Dermis microvascular lymphatic vessel endothelial cell (primary cell): Measurements from ENCODE around the gene SPTLC3. TPM values are rescaled to one million over a fixed set of nuclear protein-coding genes. Genes with fewer than 3 reads are reported as not detected.
A peak's percentile ranks its signal among the peaks of the same experiment; 100 is the strongest.
"Not testable (repeated sequence)": the region's sequence is repeated elsewhere in the genome, so short reads cannot be mapped to it uniquely, and the experiment has no call there.

ENCODE experiments used
- DNase-seq, 2 donors: peaks; one replicate each; pipeline versions ENCODE4 v3.0.0 to v3.0.0-alpha.2; 2010; ENCODE audit warnings: low read depth in 2 of 2
- total RNA-seq: library from RNA; depleted of rRNA; stranded (reverse); fragments of >200 nt; gene quantifications from 2 replicates; pipeline ENCODE4 v1.2.1, GENCODE V29; 2014

The SPTLC3 gene
- 0.13 and 0.63 TPM in 2 replicates for total RNA-seq

- DNase-seq: no peak
These were observed at the start of gene SPTLC3 for GRCh38 chr20:13008761-13009681. Gene SPTLC3, plus strand, starts transcription at chr20:13008972. Its CDS starts 296 bp downstream, at chr20:13009268.

- no peak for DNase-seq
These were observed 47.0 kb upstream of the SPTLC3 start for GRCh38 chr20:12961725-12962124.

DNA sequence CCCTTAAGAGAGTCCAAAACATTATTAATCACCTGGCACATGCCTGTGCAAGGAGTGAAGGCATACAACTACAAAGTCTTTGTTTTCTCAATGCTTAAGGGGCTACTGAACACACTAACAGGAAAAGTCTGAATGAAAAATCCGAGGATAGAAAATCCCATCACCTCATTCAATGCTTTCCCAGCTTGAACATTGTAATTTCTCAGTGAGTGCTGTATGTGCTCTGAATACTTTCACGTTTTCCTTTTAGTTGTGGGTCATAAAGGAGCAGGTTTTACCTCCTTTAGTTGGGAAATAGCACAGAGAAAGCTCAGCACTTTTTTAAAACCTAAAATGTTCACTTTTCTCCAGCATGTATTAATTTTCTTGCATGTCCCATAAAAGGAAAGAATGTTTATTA lies 45.9 kb upstream of the SPTLC3 start:
- no peak for DNase-seq

DNA sequence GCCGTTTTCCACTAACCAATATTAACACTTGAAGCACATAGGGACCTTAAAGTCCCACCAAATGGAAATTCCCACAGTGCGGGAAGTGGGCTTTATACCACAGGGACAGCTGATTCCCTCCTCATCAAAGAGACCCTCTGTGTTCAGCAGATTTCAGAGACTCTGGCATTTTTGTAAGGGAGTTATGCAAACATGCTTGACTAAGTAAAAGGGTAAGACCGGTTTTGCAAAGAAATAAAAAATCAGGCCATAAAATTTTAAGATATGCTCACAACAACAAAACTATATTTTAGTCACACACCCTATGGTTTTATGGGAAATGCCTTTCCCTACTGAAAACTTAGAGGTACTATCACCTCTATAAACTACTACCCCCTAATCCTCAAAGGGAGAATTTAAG lies 45.4 kb upstream of the SPTLC3 start:
- DNase-seq: no peak

DNA sequence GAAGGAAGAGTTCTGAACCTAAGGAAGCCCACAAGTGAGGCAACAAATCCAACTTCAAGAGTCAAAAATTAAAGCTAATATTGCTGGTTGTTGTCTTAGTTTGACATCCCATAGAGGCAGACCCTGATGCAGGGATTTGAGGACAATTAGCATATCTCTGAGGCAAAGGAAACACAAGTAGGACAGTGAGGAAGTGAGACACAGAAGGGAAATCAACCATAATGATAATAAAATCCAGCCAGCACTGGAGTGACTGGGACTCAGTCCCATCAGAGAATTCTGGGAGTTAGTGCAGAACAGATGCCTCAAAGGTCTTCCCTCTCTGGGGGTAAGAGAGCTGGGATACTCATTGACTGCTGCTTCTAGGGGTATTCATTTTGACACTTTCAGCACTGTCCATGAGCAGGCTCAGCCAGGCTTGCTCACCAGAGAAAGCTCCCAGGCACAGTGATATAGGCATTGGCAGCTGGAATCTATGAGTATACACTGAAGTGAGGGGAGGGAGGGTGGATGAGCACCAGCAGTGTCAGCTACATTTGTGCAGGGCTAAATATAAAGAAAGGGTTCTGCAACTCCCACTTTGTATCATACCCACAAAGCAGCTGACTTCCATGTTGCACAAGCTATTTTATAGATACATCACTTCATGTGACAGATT lies 43.4 kb upstream of the SPTLC3 start:
- no peak for DNase-seq

DNA sequence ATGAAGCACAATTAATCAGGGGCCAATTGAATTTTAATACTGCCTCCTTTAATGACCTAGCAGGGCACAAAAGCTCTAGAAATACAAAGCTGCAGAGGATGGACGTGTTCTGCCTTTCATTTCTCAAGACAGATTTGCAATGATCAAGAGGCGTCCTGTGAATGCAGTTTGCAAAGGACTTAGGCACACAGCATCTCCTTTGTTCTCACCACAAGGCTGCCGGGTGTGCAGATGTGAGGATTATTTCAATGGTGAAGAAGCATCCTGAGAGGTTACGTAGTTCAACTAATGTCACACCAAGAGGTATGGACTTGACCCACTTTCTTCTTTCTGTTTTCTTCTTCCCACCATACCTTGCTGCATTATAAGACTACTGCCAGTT lies 42.9 kb upstream of the SPTLC3 start:
- no peak for DNase-seq

DNA sequence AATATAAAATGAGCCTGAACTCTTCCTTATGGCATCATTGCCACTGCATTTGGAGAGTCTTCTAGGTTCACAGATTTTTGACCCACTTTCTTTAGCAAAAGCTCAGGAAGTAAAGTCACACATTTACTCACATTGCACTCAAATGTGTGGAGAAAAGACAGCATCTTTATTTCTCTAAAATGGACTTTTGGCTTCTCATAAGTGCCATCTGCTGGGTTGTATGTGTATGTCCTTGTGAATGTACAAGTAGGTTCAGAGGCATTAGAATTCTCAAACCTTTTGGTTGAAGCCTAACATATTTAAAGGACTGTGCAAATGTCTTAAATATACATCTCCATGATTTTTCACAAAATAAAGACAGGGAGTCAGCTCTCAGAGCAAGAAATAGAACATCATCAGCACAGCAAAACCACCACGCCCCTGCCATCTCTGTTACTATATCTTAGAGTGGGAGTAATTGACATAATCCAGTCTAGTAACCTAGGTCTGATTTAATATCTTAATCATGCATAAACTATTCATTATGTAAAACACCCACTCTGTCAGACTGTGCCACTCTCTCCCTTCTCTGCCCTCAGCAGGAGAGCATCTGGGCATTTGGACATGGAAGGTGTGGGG lies 42.2 kb upstream of the SPTLC3 start:
- DNase-seq: peak in 1 of 2 donors; percentile 43

GRCh38 chr20:12967932-12968331 lies 40.8 kb upstream of the SPTLC3 start:
- DNase-seq: no peak

- no peak for DNase-seq
These were observed 40.3 kb upstream of the SPTLC3 start for GRCh38 chr20:12968472-12968871.

DNA sequence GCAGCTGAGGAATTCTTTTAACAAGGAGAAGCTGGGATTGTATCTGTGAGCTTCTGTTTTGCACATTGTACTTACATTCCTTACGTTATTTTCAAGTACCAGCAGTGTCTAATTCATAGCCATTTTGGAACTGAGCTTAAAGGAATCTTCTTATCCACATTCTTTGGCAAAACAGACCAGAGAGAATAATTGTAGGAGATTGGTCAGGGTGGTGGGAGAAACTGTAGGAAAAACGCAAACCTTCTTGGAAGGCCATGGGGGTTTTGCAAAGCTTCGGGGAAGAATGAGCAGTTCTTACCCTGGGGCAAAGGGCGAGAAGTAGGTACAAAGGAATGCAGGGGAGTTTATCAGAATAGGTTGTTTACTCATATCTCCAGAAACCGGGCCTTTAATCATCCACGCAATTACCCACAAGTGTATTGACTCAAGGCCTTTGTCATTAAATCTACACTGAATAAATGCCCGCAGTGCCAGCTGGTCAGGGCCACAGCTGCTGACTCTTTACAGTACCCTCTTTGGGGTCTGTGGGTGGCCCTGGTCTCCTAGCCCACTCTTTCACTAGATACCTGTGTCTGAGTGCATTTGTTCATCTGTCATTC lies 39.6 kb upstream of the SPTLC3 start:
- DNase-seq: no peak

GRCh38 chr20:12970372-12970821 lies 38.4 kb upstream of the SPTLC3 start:
- peak in 1 of 2 donors; percentile 48 for DNase-seq

DNA sequence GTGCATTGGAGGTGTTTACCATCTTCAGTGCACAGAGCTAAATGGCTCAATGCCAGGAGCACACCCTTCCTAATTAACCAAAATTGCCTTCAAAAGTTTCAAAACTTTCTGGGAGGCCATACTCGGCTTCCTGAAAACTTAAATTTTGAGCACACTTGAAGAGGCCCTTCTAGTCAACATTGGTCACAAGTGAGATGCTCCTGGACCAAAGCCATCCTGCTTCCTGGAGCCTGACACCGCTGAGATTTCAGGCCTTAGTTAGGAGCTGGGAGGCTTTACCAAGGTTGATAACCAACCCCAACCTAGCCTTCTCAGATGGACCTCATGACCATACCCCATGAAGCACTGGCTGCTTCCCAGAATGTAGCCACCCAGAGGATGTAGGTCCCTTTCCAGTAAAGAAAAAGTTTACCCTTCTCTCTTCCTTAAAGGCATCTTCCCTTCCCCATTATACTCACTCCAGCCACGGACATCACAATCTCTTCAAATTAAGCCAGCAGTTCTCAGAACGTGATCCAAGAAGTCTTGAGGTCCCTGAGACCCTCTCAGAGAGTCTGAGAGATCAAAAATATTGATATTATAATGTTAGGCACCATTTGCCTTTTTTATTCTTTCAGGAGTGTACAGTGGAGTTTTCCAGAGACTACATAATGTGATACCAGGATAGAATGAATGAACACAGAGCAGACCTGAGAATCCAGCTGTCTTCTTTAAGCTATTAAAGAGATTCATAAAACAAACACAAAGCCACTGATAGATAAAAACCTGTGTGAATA lies 32.8 kb upstream of the SPTLC3 start:
- no peak for DNase-seq

DNA sequence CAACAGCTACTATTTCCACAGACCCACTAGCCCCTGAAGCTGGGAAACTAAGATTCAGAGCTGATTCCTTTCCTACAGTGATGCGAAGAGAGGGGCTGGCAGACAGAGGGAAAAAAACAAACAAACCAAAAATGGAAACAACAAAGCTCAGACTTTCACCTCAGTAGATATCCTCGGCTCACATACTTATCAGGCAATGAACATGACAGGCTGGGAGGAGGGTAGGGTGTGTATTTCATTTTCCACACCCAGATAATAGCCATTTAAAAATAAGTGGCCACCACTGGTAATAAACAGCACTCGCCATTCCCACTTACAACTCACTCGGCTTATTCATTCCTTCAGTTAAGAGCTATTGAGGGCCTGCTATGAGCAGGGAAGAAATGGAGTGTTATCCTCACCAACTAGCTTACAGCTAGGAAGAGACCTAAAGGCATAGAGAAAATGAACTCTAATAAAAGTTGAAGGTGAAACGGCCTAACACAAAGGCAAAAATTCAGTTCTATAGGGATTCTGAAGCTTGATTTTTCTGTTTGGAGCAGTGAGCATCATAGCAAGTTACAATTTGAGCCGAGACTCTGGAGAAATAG lies 32.0 kb upstream of the SPTLC3 start:
- no peak for DNase-seq

GRCh38 chr20:12977328-12978125 lies 31.2 kb upstream of the SPTLC3 start:
- DNase-seq: no peak

GRCh38 chr20:12978126-12978394 lies 30.7 kb upstream of the SPTLC3 start:
- DNase-seq: no peak

DNA sequence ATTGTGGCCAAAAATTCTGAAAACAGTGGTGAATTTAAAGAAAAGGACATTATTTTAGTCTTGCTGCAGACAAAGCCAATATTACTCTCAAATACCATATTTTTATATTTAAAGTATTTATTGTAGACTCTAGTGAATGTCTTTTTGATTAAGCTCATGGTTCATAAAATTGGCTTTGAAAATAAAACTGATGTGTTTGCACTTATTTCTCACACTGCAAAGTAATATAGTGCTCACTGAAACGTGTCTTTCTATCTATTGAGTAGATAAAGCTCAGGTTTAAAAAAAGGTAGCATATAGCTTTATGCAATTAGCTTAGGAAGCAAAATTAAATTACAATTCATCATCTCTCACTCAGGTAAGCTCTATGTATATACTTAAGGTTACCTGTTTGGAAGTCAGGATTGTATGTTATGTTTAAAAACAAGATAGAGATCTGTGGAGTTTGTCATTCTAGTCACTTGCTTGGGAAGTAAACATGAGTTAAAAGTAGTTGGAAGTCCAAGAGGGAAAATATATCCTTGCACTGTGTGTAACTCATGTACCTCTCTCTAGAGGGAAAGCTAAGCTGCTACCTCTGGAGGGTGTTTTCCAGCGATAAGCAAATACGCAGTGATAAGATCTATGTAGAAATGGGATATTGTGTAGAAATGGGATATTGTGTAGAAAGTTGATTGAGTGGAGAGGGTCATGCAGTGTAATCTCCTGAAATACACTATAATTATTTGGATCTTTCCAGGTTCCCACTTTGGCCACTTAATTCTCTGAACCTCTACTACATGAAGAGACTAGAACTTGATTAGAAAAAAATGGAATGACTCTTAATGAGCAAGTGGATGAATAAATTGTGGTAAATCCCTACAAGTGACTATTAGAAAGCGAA lies 29.9 kb upstream of the SPTLC3 start:
- DNase-seq: no peak

DNA sequence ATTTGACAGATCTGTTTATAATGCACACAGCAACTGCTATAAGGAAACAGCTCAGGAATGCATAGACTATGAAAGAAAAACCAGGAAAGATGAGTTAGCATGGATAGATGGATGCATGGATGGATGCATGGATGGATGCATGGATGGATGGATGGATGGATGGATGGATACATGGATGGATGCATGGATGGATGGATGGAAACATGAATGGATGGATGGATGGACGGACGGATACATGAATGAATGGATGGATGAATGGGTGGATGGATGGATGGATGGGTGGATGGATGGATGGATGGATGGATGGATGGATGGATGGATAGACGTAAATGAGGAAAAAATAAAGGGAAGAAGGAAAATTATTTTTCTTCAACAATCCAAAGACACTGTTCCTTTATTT lies 29.1 kb upstream of the SPTLC3 start:
- DNase-seq: not testable (repeated sequence)

DNA sequence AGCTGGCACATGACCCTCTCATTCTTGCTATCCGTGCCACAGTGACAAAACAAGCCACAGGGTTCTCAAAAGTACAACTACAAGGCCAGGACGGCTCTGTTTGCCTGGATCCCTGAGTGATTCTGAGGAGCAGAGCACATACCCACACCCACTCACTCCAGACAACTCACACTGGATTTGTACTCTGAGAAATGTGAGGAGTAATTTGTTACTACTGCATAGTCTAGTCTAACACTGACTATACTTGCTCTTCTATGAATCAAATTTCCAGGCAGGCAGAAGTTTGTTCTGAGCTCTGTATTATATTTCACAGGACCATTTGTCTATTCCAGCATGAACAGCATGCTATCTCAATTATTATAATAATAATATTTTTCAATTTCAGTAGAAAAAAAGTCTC lies 26.7 kb upstream of the SPTLC3 start:
- no peak for DNase-seq

GRCh38 chr20:12984069-12984765 lies 24.6 kb upstream of the SPTLC3 start:
- no peak for DNase-seq
